ENCODE measurements around the gene C1RL.
"Not testable (repeated sequence)": the region's sequence is repeated elsewhere in the genome, so short reads cannot be mapped to it uniquely, and the experiment has no call there.

Gene C1RL

DNA sequence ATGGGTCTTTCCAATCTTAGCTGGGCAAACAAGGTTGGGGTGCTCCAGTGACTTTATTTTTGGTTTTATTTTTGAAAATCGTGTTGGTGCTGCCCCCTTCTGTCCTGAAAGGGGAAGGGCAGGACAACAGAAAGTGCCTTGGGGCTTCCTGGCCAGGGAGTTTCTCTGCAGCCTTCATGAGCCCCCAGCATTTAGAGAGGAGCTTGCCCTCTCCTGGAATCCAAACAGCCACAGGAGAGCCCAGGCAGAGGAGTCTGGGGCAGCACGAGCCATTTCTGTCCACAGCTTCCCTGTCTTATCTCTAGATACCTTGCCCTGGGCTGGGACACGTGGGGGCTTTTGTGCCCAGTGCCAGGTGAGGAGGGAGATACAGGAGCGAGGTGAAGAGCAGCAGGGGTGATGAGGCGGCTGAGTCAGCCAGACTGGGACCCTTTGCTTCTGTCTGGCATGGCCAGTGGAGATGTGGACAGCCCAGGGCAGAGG, 4.4 kb upstream of the C1RL start:
- no peak overlapping the region for H3K4me3 Mint-ChIP-seq
- H3K27me3 Mint-ChIP-seq, result no peaks in the 10 kb centered on the region
- H3K9me3 Mint-ChIP-seq, result no peaks in the 10 kb centered on the region
- peaks cover 14% of the 10 kb centered on the region for H3K4me1 Mint-ChIP-seq
- no peak overlapping the region for H3K27ac Mint-ChIP-seq
- peaks cover 18% of the 10 kb centered on the region for H3K36me3 Mint-ChIP-seq (ENCODE audit: low read depth)
- DNase-seq (peak; percentile 34), ATAC-seq (no peak)

DNA sequence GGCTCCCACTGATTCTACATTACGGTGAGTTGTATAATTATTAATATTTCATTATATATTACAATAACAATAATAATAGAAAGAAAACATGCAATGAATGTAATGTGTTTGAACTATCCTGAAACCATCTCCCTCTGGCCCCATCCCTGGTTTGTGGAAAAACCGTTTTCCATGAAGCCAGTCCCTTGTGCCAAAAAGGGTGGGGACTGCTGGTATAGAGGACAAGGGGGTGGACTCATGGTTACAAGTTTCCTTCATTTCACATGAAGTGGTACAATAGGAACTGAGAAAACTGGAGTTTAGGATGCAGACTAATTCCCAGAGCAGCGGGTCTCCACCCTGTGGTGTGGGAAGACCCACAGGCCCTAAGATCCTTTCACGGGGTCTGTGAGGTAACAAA, 3.0 kb upstream of the C1RL start:
- no peak overlapping the region for H3K4me3 Mint-ChIP-seq
- no peak overlapping the region for H3K27ac Mint-ChIP-seq
- H3K27me3 Mint-ChIP-seq, result no peaks in the 10 kb centered on the region
- no peaks in the 10 kb centered on the region for H3K9me3 Mint-ChIP-seq
- peaks cover 18% of the 10 kb centered on the region for H3K36me3 Mint-ChIP-seq (ENCODE audit: low read depth)
- ATAC-seq, result no peak
- peaks cover 23% of the 10 kb centered on the region for H3K4me1 Mint-ChIP-seq
- no peak for DNase-seq

DNA sequence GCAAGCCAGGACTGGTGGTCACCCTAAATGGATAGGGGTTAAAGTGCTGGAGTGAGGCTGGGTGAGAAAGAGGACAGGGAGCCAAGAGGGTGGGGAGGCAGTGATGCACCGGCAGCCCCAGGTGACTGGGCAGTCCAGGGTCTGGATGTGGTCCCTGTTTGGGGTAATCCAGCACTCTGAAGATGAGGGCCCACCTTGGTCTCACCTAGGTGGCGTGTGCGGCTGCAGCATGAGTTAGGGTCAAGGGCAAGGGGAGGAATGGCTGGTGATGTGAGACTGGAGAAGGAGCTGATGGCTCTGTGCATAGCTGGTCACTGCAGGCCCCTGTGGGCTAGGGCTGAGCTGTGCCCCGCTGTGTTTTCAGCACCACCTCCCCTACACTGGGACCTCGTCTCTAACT, 1.6 kb upstream of the C1RL start:
- Mint-ChIP-seq H3K4me1 (peaks cover 35% of the 10 kb centered on the region), H3K27me3 (no peaks in the 10 kb centered on the region), H3K36me3 (ENCODE audit: low read depth) (peaks cover 24% of the 10 kb centered on the region), H3K9me3 (peaks cover 9% of the 10 kb centered on the region), H3K27ac (no peak overlapping the region), H3K4me3 (no peak overlapping the region)
- DNase-seq (no peak), ATAC-seq (no peak)

DNA sequence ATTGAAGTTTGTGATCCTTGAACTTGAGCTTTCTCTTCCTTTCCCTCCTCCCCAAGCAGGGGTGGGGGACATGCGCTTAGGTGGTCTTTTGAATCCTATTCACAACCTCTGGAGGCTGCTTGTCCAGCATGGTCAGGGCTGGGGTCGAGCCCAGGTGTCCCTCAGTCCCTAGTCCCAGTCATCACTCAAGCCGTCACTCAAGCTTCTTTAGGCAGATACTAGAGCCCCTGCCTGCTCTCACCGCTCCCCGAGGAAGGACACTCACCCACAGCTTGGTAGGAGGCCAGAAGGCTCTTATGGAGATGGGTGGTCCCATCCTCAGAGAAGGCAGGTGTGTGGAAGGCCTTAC, 532 bp upstream of the C1RL start:
- DNase-seq, result no peak
- Mint-ChIP-seq H3K4me1 (peaks cover 38% of the 10 kb centered on the region), H3K27ac (peak overlapping the region; percentile 97), H3K9me3 (peaks cover 12% of the 10 kb centered on the region), H3K36me3 (ENCODE audit: low read depth) (peaks cover 29% of the 10 kb centered on the region), H3K4me3 (peak overlapping the region; percentile 95), H3K27me3 (no peaks in the 10 kb centered on the region)
- ATAC-seq, result no peak

DNA sequence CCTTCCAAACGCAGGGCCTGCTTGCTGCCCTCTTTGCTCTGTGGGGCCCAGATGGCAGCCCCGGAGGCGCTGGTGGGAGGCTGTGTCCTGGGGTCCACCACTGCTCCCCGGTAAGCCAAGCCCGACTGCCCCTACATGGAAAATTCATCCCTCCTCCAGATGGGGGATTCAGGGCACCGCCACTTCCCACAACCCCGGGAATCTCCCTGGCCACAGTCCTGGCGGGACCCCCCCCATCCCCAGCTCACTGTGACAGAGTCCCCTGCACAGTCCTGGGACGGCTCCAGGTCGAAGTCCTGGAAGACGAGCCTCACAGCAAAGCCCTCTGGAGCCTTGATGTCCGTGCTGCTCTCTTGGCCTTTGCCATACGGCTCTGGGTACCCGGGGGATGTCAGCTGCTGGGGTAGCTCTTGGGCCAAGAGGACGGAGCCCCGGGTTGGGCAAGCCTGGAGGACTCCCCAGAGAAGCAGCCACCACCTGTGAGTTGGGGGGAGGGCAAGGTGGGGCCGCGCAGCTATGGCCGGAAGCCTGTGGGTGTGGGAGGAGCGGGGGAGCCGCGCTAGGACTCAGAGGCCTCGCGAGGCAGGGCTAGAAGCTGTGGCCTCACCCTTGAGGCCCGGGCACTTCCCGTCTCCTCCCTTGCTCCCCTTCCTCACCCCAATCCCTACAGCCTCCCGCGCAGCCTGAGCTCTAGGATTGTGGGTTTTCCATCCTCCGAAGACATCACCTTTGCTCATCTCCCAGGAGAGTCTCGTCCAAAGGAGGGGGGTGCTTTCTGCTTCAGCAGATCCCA, 815 bp downstream of the C1RL start:
- Mint-ChIP-seq H3K4me3 (peak overlapping the region; percentile 95), H3K36me3 (ENCODE audit: low read depth) (peaks cover 26% of the 10 kb centered on the region), H3K4me1 (peaks cover 34% of the 10 kb centered on the region), H3K9me3 (peaks cover 12% of the 10 kb centered on the region), H3K27ac (peak overlapping the region; percentile 97), H3K27me3 (no peaks in the 10 kb centered on the region)
- peak; percentile 79 for DNase-seq
- peak; percentile 96 for ATAC-seq

DNA sequence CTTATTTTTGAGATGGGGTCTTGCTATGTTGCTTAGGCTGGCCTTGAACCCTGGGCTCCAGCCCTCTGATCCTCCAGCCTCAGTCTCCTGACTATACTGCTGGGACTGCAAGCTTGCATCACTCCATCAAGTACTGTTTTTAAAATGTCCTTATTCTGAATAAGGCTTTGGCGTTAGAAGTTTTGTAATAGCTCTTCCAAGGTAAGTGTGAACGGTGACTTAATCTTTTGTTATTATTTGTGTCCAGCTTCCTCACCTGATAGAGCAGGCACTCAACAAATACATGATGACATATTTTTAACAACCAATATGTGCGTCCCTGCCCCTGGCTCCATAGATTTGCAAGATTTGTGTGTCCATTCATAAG, 1.4 kb downstream of the C1RL start:
- ATAC-seq (no peak), DNase-seq (no peak)
- peaks cover 12% of the 10 kb centered on the region for H3K9me3 Mint-ChIP-seq
- no peaks in the 10 kb centered on the region for H3K27me3 Mint-ChIP-seq
- H3K4me1 Mint-ChIP-seq, result peaks cover 34% of the 10 kb centered on the region
- peak overlapping the region; percentile 97 for H3K27ac Mint-ChIP-seq
- H3K4me3 Mint-ChIP-seq, result peak overlapping the region; percentile 95
- peaks cover 26% of the 10 kb centered on the region for H3K36me3 Mint-ChIP-seq (ENCODE audit: low read depth)

DNA sequence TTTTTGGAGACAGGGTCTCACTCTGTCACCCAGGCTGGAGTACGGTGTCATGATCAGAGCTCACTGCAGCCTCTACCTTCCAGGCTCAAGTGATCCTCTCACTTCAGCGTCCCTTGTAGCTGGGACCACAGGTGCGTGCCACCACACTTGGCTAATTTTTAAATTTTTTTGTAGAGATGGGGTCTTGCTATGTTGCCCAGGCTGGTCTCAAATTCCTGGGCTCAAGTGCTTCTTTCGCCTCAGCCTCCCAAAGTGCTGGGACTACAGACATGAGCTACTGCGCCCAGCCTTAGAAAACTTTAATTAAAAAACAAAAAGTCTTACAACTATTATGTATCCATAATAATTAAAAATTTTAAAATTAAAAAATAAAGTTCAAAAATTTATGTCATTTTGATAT, 1.8 kb downstream of the C1RL start:
- peaks cover 34% of the 10 kb centered on the region for H3K4me1 Mint-ChIP-seq
- H3K27me3 Mint-ChIP-seq, DNase-seq, H3K27ac Mint-ChIP-seq, ATAC-seq: not testable (repeated sequence)
- peaks cover 12% of the 10 kb centered on the region for H3K9me3 Mint-ChIP-seq
- peaks cover 26% of the 10 kb centered on the region for H3K36me3 Mint-ChIP-seq (ENCODE audit: low read depth)
- peak overlapping the region; percentile 15 for H3K4me3 Mint-ChIP-seq

DNA sequence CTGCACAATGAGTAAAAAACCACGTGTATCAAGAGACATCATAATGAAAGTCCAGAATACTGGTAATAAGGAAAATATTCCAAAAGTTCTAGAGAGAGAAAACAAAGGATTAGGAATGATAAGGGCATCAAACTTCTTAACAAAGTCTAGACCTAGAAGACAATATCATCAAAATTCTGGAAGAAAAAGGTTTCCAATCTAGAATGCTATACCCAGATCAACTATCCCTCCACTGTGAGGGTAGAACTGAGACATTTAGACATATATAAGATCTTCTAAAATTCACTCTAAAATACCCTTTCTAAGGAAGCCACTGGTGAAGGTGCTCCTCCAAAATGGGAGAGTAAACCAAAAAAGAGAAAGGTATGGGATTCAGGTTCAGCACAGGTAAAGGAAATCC, 2.9 kb downstream of the C1RL start:
- Mint-ChIP-seq H3K4me3 (no peak overlapping the region), H3K27me3 (no peaks in the 10 kb centered on the region), H3K4me1 (peaks cover 34% of the 10 kb centered on the region), H3K36me3 (ENCODE audit: low read depth) (peaks cover 24% of the 10 kb centered on the region), H3K9me3 (peaks cover 12% of the 10 kb centered on the region), H3K27ac (no peak overlapping the region)
- ATAC-seq, result no peak
- DNase-seq, result no peak

DNA sequence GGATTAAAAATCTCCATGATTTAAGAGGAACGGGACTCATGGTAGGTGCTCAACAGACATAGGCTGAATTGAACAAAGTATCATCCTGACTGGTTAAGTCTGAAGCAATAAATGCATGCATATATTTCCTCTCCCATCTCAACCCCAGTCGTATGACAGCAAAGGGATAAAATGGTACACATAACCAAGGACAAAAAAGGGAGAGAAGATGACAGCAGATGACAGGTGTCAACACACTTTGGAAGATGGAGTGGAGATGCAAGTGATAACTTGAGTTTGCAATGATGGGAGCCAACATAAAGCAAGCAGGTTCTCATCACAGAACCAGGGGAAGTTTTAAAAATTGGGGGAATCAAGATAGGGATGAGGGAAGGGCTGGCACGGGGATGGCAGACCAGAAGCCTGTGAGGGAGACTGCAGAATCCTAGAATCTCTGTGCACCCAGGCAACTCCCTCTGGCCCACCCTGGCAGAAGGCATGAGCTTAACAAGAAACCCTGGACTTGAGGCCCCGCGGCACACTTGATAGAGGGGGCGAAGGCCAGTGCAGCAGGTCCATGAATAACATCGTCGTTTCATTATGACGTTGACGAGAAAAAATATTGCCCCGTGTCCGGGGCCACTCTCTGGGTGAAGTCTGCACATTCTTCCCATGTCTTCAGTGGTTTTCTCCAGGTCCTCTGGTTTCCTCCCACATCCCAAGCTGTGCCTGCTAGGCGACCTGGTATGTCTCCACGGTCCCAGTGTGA, 5.0 kb downstream of the C1RL start:
- Mint-ChIP-seq H3K4me3 (no peak overlapping the region), H3K4me1 (peaks cover 25% of the 10 kb centered on the region), H3K9me3 (peaks cover 12% of the 10 kb centered on the region), H3K27me3 (no peaks in the 10 kb centered on the region), H3K27ac (no peak overlapping the region), H3K36me3 (ENCODE audit: low read depth) (peaks cover 24% of the 10 kb centered on the region)
- DNase-seq (no peak), ATAC-seq (no peak)

DNA sequence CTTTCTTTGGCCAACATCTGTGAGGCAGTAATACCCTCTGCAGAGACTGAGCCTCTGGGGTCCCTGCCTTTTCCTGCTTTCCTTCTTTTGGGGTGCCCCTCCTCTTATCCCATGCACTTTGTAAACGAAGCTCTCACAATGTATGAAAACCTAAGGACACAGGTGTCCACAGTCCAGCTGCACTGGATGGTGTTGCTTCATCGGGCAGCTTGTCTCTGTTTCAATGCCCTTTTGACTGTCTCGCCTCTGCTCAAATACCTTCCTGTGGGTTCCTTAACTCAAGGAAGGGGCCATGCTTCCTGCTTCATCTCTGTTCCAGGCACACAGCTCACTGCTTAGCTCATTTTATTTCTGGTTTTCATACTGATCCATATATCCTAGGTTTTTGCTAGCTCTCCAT, 6.4 kb downstream of the C1RL start:
- H3K27me3 Mint-ChIP-seq, result no peaks in the 10 kb centered on the region
- DNase-seq (no peak), ATAC-seq (no peak)
- H3K4me3 Mint-ChIP-seq, result no peak overlapping the region
- H3K9me3 Mint-ChIP-seq, result peaks cover 12% of the 10 kb centered on the region
- peaks cover 18% of the 10 kb centered on the region for H3K4me1 Mint-ChIP-seq
- H3K27ac Mint-ChIP-seq, result no peak overlapping the region
- peaks cover 26% of the 10 kb centered on the region for H3K36me3 Mint-ChIP-seq (ENCODE audit: low read depth)

DNA sequence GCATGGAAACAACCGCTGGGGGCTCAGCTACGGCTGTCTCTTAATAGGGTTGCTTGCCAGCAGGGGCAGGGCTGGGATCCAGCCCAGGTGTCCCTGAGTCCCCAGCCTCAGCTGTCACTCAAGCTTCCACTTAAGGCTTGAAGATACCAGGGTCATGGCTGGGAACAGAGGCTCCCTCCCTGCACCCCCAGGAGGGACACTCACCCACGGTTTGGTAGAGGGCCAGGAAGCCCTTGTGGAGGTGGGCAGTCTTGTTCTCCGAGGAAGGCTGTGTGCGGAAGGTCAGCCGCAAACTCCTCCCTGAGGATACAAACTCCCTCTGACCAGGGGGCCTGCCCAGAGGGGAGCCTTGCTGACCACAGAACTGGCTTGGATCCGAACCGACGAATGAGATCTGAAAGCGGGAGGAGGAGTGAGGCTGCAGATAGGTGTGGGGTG, 7.3 kb downstream of the C1RL start:
- H3K4me3 Mint-ChIP-seq, result no peak overlapping the region
- H3K27ac Mint-ChIP-seq, result no peak overlapping the region
- peaks cover 12% of the 10 kb centered on the region for H3K9me3 Mint-ChIP-seq
- peaks cover 24% of the 10 kb centered on the region for H3K36me3 Mint-ChIP-seq (ENCODE audit: low read depth)
- ATAC-seq (no peak), DNase-seq (no peak)
- H3K4me1 Mint-ChIP-seq, result peaks cover 13% of the 10 kb centered on the region
- no peaks in the 10 kb centered on the region for H3K27me3 Mint-ChIP-seq

DNA sequence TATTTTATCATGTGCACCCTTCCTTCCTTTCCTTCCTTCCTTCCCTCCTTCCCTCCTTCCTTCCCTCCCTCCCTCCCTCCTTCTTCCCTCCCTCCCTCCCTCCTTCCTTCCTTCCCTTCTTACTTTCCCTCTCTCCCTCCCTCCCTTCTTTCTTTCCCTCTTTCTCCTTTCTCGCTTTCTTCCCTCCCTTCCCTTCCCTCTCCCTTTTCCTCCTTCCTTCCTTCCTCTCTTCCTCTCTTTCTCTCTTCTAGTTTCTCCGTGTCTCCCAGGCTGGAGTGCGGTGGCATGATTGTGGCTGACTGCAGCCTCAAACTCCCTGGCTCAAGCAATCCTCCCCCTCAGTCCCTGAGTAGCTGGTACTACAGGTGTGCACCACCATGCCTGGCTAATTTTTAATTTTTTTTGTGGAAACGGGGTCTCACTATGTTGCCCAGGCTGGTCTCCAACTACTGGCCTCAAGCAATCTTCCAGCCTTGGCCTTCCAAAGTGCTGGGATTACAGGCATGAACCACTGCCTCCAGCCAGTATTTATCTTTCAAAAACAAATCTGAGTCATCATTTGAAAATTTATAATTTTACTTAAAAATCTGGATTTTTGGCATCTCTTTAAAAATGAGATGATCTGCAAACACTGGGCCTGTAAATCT, 7.8 kb downstream of the C1RL start:
- Mint-ChIP-seq H3K9me3 (peaks cover 8% of the 10 kb centered on the region), H3K27ac (no peak overlapping the region), H3K27me3 (no peaks in the 10 kb centered on the region), H3K4me3 (no peak overlapping the region), H3K4me1 (peaks cover 8% of the 10 kb centered on the region), H3K36me3 (ENCODE audit: low read depth) (peaks cover 19% of the 10 kb centered on the region)
- ATAC-seq, result no peak
- DNase-seq, result no peak

DNA sequence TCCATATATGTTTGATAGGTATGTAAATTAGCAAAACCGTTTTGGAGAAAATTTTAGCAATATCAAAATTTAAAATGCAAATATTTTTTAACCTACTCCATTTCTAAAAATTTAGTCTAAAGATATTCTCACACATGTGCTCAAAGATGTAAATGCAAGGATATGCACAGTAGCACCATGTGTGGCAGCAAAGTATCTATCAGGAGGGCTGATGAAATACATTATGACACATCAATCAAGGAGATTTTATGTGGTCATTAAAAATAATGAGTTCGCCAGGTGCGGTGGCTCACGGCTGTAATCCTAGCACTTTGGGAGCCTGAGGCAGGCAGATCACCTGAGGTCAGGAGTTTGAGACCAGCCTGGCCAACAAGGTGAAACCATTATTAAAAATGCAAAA, 8.8 kb downstream of the C1RL start:
- ATAC-seq, result no peak
- no peak for DNase-seq
- peaks cover 1% of the 10 kb centered on the region for H3K4me1 Mint-ChIP-seq
- no peaks in the 10 kb centered on the region for H3K27me3 Mint-ChIP-seq
- H3K9me3 Mint-ChIP-seq, result no peaks in the 10 kb centered on the region
- no peak overlapping the region for H3K27ac Mint-ChIP-seq
- H3K4me3 Mint-ChIP-seq, result no peak overlapping the region
- H3K36me3 Mint-ChIP-seq (ENCODE audit: low read depth), result peaks cover 11% of the 10 kb centered on the region

DNA sequence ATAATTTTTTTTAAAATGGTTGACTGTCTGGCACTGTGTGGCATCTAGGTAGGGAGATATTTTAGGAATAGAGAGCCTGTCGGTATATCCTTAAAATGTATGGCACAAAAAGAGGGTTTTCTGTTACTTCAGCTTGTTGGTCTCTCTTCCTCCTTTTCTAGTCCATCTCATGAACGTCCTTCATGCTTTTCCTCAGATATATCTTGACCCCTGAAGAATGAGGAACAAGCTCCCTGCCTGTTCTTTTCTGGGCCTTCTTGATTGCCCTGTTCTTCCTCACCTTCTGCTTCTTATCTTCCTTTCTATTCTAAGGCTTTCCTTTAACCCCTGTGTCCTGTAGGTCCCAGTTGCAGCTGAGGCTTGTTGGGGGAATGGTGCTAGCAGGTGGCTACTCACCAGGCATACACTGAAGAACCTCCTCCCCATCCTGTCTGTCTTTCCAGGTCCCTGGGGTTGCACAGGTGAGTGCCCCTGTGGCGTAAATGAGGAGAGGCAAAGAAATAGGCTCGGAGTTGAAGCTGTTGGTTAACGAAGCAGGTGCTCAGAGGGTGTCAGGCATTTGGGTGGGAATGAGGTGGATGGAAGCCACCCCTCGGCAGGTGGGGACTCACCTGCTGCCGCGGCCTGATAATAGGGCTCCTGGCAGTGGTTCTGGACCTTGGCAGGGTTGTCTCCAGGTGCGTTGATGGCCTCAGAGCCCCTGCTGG, 9.6 kb downstream of the C1RL start:
- Mint-ChIP-seq H3K27ac (no peak overlapping the region), H3K36me3 (ENCODE audit: low read depth) (peaks cover 8% of the 10 kb centered on the region), H3K27me3 (no peaks in the 10 kb centered on the region), H3K4me3 (no peak overlapping the region), H3K4me1 (peaks cover 1% of the 10 kb centered on the region), H3K9me3 (no peaks in the 10 kb centered on the region)
- DNase-seq (no peak), ATAC-seq (no peak)

Measured in activated naive CD8-positive, alpha-beta T cell treated with anti-CD3 and anti-CD28 coated beads, Interleukin-2, amount 50 U/mL, for 24 hours (primary cell).